HCEC 1CT (cell line): ENCODE measurements around the gene CD1B.
"Not testable (repeated sequence)": the region's sequence is repeated elsewhere in the genome, so short reads cannot be mapped to it uniquely, and the experiment has no call there.

Source experiments
- DNase-seq: peaks from one replicate; pipeline ENCODE4 v3.0.0-alpha.2; 2017

Gene CD1B

DNA sequence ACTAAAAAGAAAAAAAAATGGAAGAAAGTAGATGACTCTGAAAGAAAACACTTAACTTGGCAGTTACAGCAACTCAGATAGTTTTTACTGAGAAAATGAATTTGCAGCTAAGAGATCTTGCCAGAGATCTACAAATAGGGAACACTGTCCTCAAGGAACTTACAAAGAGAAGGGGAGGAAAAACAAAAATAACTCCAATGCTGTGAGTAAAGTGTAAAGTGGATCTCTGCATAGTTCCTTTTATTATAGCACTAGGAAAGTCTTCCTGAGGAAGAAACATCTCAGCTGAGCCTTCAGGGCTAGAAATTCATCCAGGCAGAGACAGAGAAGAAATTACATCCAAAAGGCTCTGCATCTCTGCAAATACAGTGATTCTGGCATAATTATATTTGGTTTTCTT lies 3.9 kb downstream of the CD1B start:
- no peak for DNase-seq

DNA sequence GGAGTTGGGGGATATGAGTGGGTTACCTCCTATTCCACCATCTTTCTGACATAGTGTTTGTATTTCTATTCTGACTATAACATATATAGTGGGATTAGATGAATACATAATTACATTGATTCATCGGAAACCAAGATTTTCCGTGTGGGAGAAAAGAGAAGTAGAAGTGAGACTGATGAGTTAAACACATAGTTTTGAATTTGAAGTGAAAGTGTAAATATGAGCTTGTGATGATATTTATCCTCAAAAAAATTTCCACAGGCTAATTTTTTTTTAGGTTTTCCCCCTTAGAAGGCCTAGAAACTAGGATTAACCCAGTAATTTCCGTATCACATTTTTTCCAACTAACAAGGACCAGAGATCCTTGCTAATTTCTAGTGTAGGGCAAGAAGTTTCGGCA lies 6.9 kb downstream of the CD1B start:
- DNase-seq, result no peak

DNA sequence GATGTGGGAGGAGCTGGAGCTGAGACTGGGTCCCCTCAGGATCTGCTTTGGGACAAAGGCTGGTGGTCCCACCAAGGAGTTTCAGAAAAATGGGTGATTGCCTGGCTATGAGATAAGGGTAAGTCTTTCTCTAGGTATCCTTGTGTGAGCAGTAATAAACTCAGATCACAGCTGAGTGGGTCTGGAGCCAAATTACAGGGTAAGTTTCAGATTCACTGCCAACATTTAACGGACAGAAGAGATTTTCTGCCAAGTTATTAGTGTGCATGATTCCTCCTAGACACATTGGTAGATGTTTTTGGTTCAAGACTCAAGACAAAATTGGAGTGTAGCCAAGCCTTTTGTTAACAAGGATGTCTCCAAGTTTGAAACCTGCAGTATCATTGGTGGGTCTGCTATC lies 7.5 kb downstream of the CD1B start:
- no peak for DNase-seq

DNA sequence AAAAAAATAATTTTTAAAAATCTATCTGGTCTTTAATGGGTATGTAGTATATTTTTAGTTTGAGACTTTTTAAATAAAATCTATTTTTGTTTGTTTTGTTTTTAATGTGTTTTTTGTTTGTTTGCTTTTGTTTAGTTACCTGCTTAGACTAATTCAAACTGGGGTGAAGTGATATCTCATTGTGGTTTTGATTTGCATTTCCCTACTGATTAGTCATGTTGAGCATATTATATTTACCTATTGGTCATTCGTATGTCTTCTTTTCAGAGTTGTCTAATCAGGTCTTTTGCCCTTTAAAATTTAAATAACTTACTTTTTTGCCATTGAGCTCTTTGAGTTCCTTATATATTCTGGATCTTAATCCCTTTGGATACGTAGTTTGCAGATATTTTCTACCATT lies 20.3 kb downstream of the CD1B start:
- no peak for DNase-seq

DNA sequence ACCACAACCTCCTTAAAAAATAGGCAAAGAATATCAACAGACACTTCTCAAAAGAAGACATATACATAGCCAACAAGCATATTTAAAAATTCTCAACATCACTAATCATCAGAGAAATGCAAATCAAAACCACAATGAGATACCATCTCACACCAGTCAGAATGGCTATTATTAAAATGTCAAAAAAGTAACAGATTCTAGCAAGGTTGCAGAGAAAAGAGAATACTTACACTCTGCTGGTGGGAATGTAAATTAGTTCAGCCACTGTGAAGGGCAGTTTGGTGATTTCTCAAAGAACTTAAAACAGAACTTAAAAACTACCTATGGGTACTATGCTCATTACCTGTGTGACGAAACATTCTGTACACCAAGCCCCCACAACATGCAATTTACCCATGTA lies 20.7 kb downstream of the CD1B start:
- DNase-seq, result no peak

DNA sequence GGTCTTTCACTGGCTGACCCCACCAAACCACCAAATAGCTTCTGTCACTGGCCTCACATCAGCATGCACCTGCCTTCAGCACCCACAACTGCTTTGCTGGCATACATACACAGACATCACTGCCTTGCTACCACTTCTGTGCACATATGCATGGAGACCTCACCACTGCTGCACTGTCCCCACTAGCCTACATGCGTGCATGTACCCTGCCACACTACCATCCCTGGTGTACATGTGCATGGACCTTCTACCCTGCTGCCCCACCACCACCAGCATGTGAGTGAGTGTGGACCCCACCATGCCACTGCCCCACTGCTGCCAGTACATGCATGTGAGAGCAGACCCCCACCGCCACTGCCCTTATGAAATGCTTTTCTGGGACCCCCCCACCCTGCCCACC lies 35.5 kb downstream of the CD1B start:
- no peak for DNase-seq

DNA sequence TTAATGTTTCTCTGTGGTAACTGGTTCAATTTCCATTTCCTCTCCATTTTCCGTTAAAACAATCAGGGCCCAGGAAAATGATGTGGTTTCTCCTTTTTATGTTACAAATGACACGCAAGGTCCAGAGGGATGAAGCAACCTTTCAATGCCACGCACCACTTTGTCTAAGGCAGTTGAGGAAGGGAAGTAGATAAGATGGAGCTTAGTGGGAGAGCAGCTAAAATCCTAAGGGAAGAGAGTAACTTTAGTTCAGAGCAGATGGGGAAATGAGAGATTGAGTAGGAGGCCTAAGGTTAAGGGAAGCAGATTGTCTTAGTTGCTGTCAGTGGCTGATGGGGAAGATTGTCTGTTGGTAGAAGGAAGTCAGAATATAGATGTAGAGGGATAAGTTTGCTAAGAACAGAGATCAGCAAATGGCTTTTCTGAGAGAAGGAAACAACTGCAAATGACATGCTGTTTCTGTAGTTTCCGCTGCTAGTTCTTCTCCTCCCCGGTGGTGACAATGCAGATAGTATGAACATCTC lies 40.9 kb downstream of the CD1B start:
- DNase-seq, result no peak

DNA sequence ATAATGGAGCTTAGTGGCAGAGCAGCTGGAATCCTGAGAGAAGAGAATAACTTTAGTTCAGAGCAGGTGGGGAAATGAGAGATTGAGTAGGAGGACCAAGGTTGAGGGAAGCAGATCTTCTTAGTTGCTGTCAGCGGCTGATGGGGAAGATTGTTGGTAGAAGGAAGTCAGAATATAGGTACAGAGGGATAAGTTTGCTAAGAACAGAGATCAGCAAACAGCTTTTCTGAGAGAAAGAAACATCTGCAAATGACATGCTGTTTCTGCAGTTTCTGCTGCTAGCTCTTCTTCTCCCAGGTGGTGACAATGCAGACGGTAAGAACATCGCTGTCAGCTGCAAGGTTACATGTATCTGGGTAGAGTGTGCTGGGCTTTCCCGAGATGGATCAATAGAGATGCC lies 41.5 kb downstream of the CD1B start, which contains the start of gene CD1C:
Gene CD1C, plus strand, starts transcription at position 113 of the 400 bp plus-strand sequence. Its CDS starts 142 bp downstream, at position 255.
- DNase-seq, result no peak

DNA sequence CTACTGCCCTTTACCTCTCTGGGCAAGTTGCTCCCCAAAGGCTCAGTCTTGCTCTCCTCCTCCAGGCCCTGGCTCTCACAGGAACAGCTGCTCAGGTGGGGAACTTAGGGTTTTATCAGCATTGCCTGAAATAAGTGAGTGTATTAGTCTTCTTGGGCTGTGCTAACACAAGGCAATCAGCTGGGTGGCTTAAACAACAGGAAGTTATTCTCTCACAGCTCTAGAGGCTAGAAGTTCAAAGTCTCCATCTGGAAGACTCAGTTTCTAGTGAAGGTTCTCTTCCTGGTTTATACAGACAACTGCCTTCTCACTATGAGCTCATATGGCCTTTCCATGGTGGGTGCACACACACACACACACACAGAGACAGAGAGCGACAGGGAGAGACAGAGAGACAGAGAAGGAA lies 44.4 kb downstream of the CD1B start:
- DNase-seq, result no peak

DNA sequence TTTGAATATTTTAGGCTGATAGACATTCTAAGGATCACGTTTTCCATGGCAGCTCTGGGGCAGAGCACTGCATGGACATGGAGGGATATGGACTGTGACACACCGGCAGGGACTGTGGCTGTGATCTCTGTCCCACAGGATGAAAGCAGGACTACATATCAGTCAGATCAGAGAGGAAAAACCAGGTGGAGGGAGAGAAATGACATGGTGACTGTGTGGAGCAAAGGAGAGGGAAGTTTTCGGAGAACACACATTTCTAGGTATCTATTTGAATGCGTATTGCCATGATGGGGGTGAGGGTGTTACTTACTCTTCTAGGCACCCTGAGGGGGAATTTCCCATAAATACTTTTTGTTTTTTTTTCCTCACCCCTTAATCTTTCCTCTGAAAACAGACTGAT lies 44.8 kb downstream of the CD1B start:
- no peak for DNase-seq

DNA sequence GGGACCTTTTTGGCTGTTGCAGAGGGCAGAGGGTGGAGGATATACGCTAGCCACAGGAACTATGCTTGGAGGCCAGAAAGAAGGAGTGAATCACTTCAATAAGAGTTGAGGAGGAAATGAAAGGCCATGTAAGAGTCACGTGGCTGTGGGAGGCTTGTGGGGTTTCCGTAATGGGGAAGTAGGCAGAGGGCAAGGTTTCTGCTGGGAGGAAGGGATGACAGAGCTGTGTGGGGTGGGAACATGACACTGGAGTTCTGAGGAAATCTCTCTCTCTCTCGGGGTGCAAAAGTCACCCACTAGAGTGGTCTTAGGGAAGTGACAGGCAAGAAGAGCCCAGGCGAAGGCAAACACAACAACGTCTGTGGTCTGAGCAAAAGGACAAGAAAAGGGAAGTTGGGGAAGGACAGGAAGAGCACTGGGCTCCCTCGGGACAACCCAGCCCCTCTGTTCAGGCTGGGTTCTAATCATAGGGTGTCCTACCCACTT lies 45.5 kb downstream of the CD1B start:
- peak; percentile 2 for DNase-seq

DNA sequence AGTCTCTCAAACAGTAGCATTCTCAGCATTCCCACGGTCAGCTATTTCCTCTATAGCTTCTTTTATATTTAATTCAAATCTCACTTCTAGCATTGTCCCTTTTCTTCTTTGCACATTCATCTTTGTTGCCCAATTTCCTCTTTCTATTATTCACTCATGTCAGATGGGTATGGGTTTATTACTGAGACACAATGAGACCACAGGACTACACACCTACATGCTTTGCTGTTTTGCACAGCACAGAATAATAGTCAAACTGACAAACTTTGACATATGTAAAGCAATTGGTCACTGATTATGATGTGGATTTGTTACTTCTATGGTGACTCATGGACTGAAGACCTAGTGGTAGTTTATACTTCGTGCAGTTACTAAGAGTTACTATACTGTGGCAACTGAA lies 47.4 kb downstream of the CD1B start:
- no peak for DNase-seq

DNA sequence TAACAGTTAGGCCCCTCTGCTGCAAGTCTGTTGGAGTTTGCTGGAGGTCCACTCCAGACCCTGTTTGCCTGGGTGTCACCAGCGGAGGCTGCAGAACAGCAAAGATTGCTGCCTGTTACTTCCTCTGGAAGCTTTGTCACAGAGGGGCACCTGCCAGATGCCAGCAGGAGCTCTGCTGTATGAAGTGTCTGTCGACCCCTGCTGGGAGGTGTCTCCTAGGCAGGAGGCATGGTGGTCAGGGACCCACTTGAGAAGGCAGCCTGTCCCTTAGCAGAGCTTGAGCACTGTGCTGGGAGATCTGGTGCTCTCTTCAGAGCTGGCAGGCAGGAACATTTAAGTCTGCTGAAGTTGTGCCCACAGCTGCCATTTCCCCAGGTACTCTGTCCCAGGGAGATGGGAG lies 48.9 kb downstream of the CD1B start:
- DNase-seq, result not testable (repeated sequence)
